Endothelial cell of umbilical vein (primary cell): ENCODE measurements around the gene TRAPPC2L. TPM values are rescaled to one million over a fixed set of nuclear protein-coding genes. Genes with fewer than 3 reads are reported as not detected.

ENCODE experiments used
- BruUV-seq: library from RNA; stranded (reverse); fragments of 400-500 nt; replicated peaks from 2 replicates; lab custom pipeline; 2021; lab: Mats Ljungman, UMichigan
- CTCF ChIA-PET: fragments of 300-600, 350-600 bp; sonication (Branson Sonifier 250); formaldehyde crosslinking; loops from one replicate; lab custom pipeline; 2021; ENCODE audit warnings: antibody characterized with exemption, inconsistent platforms; lab: Charles Lee
- POLR2A ChIA-PET: fragments of 300-600, 350-600 bp; sonication (Branson Sonifier 250); formaldehyde crosslinking; loops from one replicate; lab custom pipeline; 2021; ENCODE audit warnings: antibody characterized with exemption, inconsistent platforms; lab: Charles Lee
- DNase-seq: peaks from one replicate; pipeline ENCODE4 v3.0.0-alpha.2; 2011; ENCODE audit warnings: low read depth, low spot score
- FAIRE-seq: peaks from 2 replicates; lab custom pipeline; 2011; peaks lifted over from hg19 to GRCh38; lab: Jason Lieb, UNC
- H2AFZ ChIP-seq: 2 replicates; pipeline ENCODE4 v1.6.0; 2012; ENCODE audit warnings: low read depth, low read length, control low read depth, inconsistent platforms
- H3K27ac ChIP-seq: 2 replicates; pipeline ENCODE4 v1.5.1; 2011; ENCODE audit warnings: low read depth, mild to moderate bottlenecking, control low read depth, low read length, moderate library complexity; ENCODE audit not compliant: insufficient read depth
- H3K27me3 ChIP-seq, 2 experiments: 2 replicates each; pipeline versions ENCODE4 v1.6.0 to v1.6.1; 2011; ENCODE audit warnings: low read length in 2 of 2, mixed read lengths in 1 of 2; ENCODE audit not compliant: control insufficient read depth in 2 of 2, insufficient read depth in 2 of 2
- H3K36me3 ChIP-seq, 2 experiments: 2 replicates in 1 of 2; 3 replicates in 1 of 2; pipeline ENCODE4 v1.5.1; 2011; ENCODE audit warnings: low read length in 2 of 2, mild to moderate bottlenecking in 1 of 2, moderate library complexity in 1 of 2; ENCODE audit not compliant: control insufficient read depth in 2 of 2, insufficient read depth in 2 of 2; ENCODE audit errors: extremely low read depth in 1 of 2
- H3K4me1 ChIP-seq: 3 replicates; pipeline ENCODE4 v1.5.1; 2011; ENCODE audit warnings: mild to moderate bottlenecking, low read length; ENCODE audit not compliant: control insufficient read depth, insufficient read depth; ENCODE audit errors: extremely low read depth
- H3K4me2 ChIP-seq: 2 replicates; pipeline ENCODE4 v1.6.1; 2011; ENCODE audit warnings: low read length, control low read depth, mixed read lengths; ENCODE audit not compliant: insufficient read depth
- H3K4me3 ChIP-seq, 3 experiments: fragments of 200-600 bp in 1 of 3; sonication (generic), shearing (Covaris generic) in 1 of 3; replicated peaks in 1 of 3; 2 replicates each; pipeline ENCODE4 v1.5.1; 2011 to 2016; ENCODE audit warnings: control low read depth in 3 of 3, low read length in 3 of 3, mild to moderate bottlenecking in 2 of 3, inconsistent platforms in 1 of 3, low read depth in 1 of 3, moderate library complexity in 1 of 3; ENCODE audit not compliant: insufficient read depth in 1 of 3
- H3K79me2 ChIP-seq: 2 replicates; pipeline ENCODE4 v1.6.0; 2012; ENCODE audit warnings: low read length, inconsistent platforms; ENCODE audit not compliant: control insufficient read depth, insufficient read depth
- H3K9ac ChIP-seq: replicated peaks from 2 replicates; pipeline ENCODE3; 2011; ENCODE audit warnings: low read length, control low read depth; ENCODE audit not compliant: insufficient read depth; ENCODE audit errors: extremely low read depth
- H3K9me1 ChIP-seq: replicated peaks from 3 replicates; pipeline ENCODE4 v1.6.0; 2011; ENCODE audit warnings: mild to moderate bottlenecking, low read length; ENCODE audit not compliant: control insufficient read depth, insufficient read depth; ENCODE audit errors: extremely low read depth
- H3K9me3 ChIP-seq: replicated peaks from 2 replicates; pipeline ENCODE4 v1.5.1; 2012; ENCODE audit warnings: low read length, inconsistent platforms; ENCODE audit not compliant: control insufficient read depth, insufficient read depth
- H4K20me1 ChIP-seq: replicated peaks from 2 replicates; pipeline ENCODE3; 2011; ENCODE audit warnings: mild to moderate bottlenecking, low read length; ENCODE audit not compliant: control insufficient read depth, insufficient read depth; ENCODE audit errors: extremely low read depth
- CTCF ChIP-seq, 2 donors: IDR thresholded peaks; 1 replicate in 1 of 2; 2 replicates in 1 of 2; pipeline ENCODE4 v1.5.1; 2011; ENCODE audit warnings: low read length in 2 of 2, mild to moderate bottlenecking in 2 of 2, moderate library complexity in 2 of 2, control low read depth in 1 of 2, inconsistent platforms in 1 of 2, low read depth in 1 of 2; ENCODE audit not compliant: insufficient read depth in 1 of 2; ENCODE audit errors: extremely low read depth in 1 of 2
- EZH2 ChIP-seq: IDR thresholded peaks from 2 replicates; pipeline ENCODE4 v1.6.1; 2012; ENCODE audit warnings: borderline replicate concordance, low read depth, mild to moderate bottlenecking, moderate library complexity, low read length, inconsistent platforms; ENCODE audit not compliant: severe bottlenecking
- FOS ChIP-seq: IDR thresholded peaks from 2 replicates; pipeline ENCODE4 v1.6.1; 2011; ENCODE audit warnings: mild to moderate bottlenecking, low read length, moderate library complexity, borderline replicate concordance; ENCODE audit not compliant: insufficient read depth
- GATA2 ChIP-seq: IDR thresholded peaks from 2 replicates; pipeline ENCODE4 v1.7.0; 2011; ENCODE audit warnings: low read depth, mild to moderate bottlenecking, moderate library complexity, mixed read lengths, low read length; ENCODE audit not compliant: insufficient read length, insufficient read depth
- JUN ChIP-seq: IDR thresholded peaks from 2 replicates; pipeline ENCODE4 v1.6.1; 2011; ENCODE audit warnings: borderline replicate concordance, low read depth; ENCODE audit not compliant: insufficient read length, insufficient read depth
- MAX ChIP-seq: IDR thresholded peaks from 2 replicates; pipeline ENCODE4 v1.6.1; 2011; ENCODE audit not compliant: insufficient read depth, insufficient read length
- MYC ChIP-seq: IDR thresholded peaks from one replicate; pipeline ENCODE4 v1.6.1; 2011; ENCODE audit warnings: mild to moderate bottlenecking, low read depth, low read length
- POLR2A ChIP-seq: IDR thresholded peaks from 2 replicates; pipeline ENCODE4 v1.6.1; 2012; ENCODE audit warnings: low read depth, mild to moderate bottlenecking, control low read depth, low read length
- POLR2AphosphoS5 ChIP-seq: IDR thresholded peaks from 2 replicates; pipeline ENCODE4 v1.6.1; 2012; ENCODE audit warnings: low read depth, mild to moderate bottlenecking, control low read depth, low read length, moderate library complexity; ENCODE audit not compliant: insufficient read depth
- dilution Hi-C: fragments of 300-500 bp; cut with MboI; formaldehyde crosslinking; loops from one replicate; pipeline ENCODE4 v1.15.0; 2019; ENCODE audit warnings: low sequenced_read_pairs; ENCODE audit not compliant: extremely low pct_ligation_motif_present
- intact Hi-C: fragments of 100-400 bp; cut with micrococcal nuclease; formaldehyde crosslinking; loops from one replicate; pipeline ENCODE4 v1.10.0; 2022
- polyA plus RNA-seq, 4 experiments: library from polyadenylated mRNA; depleted of rRNA in 3 of 4; stranded (reverse) in 3 of 4; unstranded in 1 of 4; fragments of >200 nt; gene quantifications; 2 replicates each; pipeline versions ENCODE4 v1.2.1 to v1.2.3, GENCODE V29; 2011 to 2012; ENCODE audit warnings: missing spikeins in 1 of 4
- total RNA-seq: library from RNA; stranded (reverse); gene quantifications from 2 replicates; pipeline ENCODE4 v1.2.3, GENCODE V29; 2021

TRAPPC2L gene
- total and polyA plus RNA-seq, 2 donors (not counting 3 experiments of a cell fraction or from before 2014, with no cell fraction given), result 61.9 to 131 TPM

GRCh38 chr16:88882358-88883030, 25.6 kb downstream of the TRAPPC2L start:
- intact Hi-C loops, result no loop called here
- Histone ChIP-seq H3K9ac (no peak overlapping the region), H3K9me3 (no peaks in the 10 kb centered on the region), H3K4me3 (no peak overlapping the region), H3K27ac (no peak overlapping the region), H3K36me3 (no peaks in the 10 kb centered on the region), H3K4me1 (no peaks in the 10 kb centered on the region), H3K79me2 (no peaks in the 10 kb centered on the region), H4K20me1 (no peaks in the 10 kb centered on the region), H3K4me2 (no peak overlapping the region), H3K27me3 (no peaks in the 10 kb centered on the region), H3K9me1 (no peaks in the 10 kb centered on the region), H2AFZ (no peak overlapping the region)
- BruUV-seq, result no TSS peak
- DNase-seq, result no peak
- ChIA-PET CTCF (no interaction called here), POLR2A (no interaction called here)
- TF ChIP-seq MYC (no peak), EZH2 (no peak), CTCF (IDR thresholded peaks at IDR 0.05; ENCODE audit: extremely low read depth in 1 of 2, insufficient read depth in 1 of 2, low read depth in 1 of 2, low read length in 2 of 2) (no peak), POLR2AphosphoS5 (no peak), JUN (no peak), POLR2A (no peak), FOS (no peak), MAX (no peak), GATA2 (no peak)
- no peak for FAIRE-seq
- dilution Hi-C loops, result no loop called here
